Stimulated activated CD4-positive, alpha-beta T cell treated with anti-CD3 and anti-CD28 coated beads, Interleukin-4, amount 100 ng/mL, for 24 hours (primary cell): ENCODE results near the gene COL20A1.
A peak's percentile ranks its signal among the peaks of the same experiment; 100 is the strongest.

ENCODE experiments used
- DNase-seq: peaks from one replicate; pipeline ENCODE4 v3.0.0-alpha.2; 2020

The COL20A1 gene

DNA sequence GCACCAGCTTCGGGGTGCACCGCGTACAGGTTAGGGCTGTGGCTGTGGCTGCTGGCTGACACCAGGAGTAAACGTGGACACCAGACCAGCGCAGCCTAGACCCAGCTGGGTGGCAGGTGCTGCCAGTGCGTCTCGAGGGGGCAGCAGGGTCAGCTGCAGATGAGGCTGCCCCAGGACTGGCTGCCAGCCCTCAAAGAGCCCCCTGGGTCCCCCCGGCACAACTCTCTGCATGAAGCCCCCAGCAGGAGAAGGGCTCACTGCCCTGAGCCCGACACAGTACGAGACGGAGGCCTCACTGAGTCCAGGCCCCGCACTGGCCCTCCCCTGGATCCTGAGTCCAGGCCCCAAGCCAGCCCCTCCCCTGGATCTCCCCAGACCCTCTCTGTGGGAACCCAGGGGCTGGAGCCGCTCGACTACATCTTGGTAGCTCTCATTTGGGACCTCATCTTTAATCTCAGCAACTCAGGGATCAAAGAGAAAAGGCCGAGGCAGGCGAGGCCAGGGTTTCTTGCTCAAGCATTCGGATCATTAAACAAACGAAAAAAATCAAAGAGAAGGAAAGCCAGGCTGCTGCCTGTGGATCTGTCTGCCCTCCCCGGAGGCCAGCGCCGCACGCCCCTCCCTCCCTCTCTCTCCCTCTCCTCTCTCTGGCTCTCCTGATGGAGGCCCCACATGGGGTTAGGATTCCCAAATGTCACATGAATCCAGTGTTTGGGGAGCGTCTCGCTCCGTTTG, 31.8 kb upstream of the COL20A1 start:
- no peak for DNase-seq

DNA sequence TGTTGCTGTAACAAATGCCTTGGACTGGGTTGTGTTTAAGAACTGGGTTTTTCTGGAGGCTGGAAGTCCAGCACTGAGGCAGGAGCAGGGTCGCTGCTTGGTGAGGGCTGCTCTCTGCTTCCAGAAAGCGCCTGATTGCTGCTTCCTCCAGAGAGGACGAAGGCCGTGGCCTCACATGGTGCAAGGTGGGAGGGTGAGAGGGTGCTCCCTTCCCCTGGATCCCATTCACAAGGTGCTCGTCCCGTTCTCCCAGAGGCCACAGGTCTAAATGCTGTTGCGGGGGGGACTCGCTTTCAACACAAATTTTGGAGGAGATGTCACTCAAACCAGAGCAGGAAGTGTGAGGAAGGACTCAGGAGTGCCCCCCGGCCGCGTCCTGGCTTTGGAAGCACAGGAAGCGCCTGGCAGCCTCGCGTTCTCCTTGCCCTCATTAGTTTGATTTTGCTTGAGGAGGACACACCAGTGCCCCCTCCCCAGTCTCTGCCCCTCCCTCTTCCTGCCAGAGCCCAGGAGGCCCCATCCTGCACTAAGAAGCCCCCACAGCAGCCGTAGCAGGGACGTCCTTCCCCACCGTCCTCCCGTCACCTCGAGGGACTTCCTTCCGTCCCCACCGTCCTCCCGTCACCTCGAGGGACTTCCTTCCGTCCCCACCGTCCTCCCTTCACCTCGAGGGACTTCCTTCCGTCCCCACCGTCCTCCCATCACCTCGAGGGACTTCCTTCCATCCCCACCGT, 31.0 kb upstream of the COL20A1 start:
- no peak for DNase-seq

DNA sequence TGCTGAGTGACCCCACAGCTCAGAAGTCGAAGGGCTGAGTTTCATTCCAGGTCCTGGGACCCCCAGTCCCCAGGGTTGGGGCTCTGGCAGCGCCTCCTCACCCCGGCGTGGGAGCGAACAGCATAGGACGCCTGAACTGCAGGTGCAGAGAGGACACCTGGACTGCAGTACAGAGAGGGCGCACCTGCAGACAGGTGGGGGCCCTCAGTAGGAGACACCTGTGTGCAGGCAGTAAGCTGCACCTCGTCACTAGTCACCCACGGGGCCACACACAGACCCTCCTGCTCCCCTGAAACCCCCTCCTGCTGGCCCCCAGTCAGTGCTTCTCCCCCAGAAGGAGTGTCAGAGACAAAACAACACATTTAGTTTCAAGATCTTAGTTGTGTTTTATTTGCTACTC, 30.1 kb upstream of the COL20A1 start:
- no peak for DNase-seq

DNA sequence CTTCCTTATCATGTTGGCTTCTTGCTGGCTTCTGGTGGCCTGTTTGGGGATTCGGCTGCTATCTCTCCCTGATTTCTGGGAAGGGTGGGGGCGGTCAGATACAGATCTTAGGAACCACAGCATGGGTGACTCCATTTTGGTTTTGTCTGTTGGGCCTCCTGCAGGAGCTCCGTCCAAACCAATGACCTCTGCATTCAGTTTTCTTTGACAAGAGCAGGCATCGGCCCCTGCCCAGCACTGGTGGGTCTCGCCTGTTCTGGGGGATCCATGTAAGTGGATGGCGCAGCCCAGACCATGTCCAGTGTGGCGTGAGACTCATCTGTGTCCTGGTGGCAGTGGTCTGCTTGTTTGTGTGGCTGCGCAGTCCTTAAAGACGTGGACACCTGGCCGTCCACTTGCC, 29.0 kb upstream of the COL20A1 start:
- DNase-seq = no peak

DNA sequence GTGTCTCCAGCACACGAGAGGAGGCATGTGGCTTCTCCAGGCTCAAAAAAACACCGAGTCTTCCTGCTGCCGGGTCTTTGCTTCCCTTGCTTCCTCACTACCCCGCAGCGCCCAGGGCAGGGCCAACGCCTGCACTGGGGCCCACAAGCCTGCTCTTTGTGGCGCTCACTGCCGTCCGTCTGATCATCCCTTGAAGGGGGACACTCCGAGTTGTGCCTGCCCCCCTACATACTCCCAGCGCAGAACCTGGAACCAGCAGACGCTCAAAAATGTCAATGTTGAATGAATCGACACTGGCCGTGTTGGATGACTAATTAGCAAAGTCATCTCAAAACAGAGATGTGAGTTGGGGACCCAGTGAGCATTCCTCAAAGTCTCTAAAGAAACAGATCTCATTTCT, 28.5 kb upstream of the COL20A1 start:
- no peak for DNase-seq

DNA sequence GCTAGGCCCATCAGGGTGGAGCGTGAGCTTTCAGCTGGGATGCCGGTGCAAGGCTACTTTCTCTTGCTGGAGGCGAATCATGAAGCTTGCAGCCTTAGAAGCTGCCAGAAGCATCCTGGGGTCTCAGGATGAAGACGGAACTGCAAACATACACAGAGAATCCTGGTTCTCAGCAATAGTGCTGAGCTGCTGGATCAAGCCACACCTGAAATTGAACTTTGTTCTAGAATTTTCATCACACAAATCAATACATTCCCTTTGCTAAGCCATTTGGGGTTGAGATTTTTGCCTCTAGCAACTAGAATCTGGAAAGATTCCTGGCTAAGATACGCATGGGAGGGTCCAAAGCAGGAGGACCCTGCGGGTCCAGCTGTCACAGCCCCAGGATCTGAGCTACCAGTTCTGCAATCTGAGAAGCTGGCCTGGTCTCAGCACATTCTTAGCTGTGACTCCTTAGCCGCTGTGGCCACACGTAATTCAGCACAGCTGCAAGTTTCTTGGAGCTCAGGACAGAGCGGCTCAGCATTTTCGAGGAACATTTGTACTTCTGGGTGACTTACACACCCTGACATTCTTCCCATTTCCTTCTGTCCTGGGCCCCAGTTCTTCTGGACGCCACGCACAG, 27.0 kb upstream of the COL20A1 start:
- DNase-seq = no peak

DNA sequence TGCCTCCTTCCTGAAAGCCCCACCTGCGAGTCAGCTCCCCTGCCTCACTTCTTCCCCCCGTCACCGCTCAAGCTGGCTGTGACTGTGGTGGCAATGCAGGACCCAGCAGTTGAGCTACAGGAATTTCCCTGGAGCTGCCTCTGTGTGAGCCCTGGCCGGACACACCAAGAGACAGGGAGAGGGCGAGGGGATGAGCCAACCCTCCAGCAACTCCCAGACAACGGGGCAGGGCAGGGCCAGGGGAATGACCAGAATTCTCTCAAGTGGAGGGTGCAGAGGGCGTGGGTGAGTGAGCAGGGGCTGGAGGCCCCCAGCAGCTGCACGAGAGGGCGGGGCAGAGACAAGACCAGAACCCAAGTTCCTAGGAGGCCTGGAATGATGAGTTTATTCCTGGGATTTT, 25.3 kb upstream of the COL20A1 start:
- DNase-seq = no peak

DNA sequence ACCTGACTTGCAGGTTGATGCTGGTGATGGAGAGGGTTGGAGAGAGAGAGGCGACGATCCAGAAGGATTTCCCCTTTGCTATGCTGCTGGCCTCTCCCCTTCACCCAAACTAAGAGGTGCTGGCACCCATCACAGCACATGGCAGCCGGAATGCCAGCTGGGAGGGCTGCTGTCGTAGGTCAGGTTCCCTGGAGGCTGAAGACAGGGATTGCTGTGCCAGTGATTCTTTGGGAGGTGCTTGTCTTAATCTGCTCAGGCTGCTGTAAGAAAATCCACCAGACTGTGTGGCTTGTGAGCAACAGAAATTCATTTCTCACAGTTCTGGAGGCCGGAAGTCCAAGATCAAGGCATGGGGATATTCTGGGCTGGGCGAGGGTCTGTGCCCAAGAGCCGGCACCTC, 24.7 kb upstream of the COL20A1 start:
- DNase-seq = no peak

DNA sequence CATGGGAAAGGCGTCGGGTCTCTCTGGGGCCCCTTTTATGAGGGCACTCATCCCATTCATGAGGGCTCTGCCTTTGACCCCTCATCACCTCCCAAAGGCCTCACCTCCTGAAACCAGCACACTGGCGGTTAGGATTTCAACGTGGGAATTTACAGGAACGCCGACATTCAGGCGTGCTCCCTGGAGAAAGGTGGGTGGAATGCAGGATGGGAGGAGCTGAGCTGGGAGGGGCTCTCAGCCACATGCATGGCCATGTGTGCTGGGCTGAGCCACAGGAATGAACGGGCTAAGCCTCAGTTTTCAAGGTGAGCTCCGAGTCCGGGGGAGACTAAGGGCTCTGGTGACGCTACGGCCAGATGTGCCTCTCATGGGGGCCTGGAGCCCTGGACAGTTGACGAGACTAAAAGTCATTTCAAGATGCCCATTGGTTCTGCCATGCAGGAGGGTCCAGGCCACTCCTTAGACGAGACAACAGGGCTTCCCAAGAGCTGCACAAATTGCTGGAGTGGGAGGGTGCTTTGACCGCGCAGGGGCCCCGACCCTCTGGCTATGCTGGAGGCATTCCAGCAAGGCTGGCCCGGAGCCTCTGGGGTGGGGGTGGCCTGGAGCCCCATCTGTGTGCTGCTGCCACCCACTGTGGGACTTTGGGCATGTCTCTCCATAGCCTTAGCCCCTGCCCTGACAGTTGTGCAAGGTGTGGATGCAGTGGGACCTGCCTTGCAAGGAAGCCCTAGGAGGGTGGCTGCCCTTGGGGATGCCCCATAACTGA, 24.1 kb upstream of the COL20A1 start:
- no peak for DNase-seq

DNA sequence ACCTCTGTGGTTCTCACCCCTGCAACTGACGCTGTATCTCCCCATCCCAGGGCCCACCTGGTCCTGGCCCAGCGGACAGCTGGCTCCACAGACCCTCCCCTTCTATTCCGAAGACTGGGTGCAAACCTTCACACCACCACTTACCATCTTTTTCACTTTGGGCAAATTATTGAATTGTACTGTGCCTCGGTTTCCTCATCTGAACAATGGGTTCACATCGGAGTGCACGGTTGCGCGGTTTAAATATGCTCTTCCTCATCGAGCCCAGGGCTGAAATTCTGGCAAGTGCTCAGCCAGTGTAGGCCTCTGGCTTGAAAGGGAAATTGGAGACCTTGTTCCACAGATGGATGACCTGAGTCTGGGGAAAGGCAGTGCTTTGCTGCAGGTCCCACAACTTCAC, 23.3 kb upstream of the COL20A1 start:
- no peak for DNase-seq

DNA sequence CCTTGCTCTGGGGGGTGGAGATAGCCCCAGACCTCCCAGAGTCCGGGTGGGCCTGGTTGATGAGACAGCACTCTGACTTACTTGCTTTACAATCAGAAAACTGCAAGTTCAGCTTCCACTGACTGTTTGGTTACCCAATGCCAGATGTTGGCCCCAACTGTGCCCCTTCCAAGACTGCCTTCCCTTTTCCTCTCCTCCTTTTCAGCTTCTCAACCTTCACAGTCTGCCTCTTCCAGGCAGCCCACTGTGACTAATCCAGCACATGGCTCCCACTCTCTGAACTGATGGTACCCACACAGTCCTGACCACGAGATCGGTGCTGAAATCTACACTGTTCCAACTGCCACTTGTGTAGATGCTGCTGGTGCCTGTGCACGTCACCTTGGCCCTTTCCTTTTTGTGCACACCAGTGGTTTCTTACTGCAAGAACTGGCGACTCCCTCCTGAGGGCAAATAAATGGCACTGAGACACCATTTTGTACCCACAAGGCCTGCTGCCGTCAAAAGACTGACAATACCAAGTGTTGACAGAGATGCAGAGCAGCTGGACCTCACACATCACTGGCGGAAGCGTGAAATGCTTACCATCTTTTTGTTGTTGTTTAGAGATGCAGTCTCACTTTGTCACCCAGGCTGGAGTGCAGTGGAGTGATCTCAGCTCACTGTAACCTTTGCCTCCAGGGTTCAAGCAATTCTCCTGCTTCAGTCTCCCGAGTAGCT, 22.2 kb upstream of the COL20A1 start:
- DNase-seq = no peak

DNA sequence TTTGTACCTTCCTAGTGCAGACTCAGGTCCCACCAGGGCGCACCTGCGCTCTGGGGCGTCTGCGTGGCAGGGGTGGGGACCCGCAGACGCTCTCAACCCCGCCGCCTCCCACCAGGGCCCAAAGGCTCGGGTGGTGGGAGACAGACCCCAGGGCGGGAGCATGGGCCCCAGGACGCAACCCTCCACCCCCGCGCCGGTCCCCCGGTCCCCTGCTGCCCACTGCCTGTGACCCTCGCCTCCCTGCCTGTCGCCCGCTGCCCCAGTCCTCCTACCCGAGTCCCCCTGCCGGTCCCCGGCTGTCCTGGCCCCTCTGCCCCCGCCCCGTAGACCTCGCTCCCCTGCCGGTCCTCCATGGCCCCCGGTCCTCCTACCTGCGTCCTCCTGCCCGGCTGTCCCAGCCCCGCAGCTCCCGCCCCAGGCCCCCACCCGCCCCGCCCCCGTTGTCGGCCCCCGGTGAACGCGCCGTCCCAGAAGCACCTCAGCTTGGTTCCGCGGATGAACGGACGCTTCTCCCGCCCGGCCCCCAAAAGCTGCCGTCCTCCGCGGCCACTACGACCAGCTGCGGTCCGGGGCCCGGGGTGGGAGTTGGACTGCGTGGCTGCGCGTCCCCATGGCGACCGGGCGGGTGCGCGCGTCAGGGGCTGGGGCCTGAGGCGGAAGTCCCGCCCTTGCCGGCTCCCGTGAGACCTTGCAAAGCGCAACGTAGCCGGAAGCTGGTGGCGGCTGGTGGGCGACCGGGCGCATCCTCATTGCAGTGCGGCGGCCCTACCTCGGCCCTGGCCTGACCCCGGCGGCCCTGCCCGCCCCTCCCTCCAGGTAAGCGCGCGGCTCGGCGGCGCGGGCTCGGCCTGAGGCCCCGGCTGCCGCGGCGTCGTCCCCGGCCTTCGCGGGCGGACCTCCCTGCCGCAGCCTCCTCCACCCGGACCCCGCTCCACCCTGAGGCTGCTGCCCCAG, 20.6 kb upstream of the COL20A1 start, which contains the start of gene ARFGAP1:
Gene ARFGAP1, plus strand, starts transcription at position 709 of the 954 bp plus-strand sequence. CDS start 2,768 bp downstream, outside the sequence.
- DNase-seq = peak; percentile 92

DNA sequence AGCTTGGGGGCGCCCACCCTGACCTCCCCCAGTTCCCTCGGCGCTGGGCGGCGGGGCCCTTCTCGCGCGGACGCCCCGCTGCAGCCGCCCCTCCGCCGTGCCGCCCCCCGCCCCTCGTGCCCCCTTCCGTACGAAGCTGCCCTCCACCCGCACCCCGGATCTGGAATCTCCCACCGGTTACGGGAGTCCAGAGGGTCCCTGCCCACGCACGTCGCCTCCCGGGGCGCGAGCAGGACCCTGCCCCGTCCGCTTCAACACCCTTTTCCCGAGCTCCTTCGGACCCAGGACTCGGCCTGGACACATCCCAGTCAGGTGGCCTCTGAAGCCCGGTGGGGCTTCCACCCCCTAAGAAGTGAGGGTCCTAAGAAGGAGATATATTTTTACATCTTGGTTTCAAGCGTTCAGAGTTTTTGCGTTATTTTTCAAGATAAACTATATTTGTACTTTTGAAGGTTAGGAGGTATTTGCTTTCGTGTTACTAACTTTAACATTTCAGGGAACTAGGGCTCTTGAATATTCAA, 19.9 kb upstream of the COL20A1 start:
- DNase-seq = no peak

DNA sequence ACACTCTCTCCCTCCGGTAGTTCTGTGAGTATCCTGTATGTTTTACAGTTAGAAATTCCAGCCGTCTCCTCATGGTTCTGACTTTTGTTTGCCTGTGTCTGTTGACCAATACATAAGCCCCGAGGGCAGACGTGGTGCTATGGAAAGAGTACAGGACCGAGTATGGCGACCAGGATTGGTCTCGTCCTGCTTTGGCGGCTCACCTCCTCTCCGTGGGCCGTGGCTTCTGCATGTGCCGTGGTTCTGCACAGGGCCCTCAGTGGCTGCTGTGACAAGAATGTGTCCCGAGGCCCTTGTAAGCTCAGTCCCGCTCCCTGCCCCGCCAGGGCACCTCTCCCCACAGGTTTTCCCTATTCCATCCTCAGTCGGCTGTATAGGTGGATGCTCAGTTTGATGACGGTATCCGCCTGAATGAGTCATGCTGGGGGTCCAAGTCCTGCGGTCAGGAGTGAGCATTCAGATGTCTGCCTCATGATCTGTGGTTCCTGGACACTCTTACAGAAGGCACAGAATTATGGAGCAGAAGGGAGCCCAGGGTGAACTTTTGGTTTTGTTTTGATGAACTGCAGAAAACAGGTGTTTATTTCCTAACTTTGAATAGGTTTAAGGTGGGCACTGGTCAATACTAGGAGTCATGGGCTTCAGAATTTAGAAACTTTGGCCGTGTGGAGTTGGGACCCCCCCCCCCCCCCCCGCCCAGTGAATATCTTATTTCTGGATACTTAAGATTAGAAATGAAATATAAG, 19.2 kb upstream of the COL20A1 start:
- no peak for DNase-seq

DNA sequence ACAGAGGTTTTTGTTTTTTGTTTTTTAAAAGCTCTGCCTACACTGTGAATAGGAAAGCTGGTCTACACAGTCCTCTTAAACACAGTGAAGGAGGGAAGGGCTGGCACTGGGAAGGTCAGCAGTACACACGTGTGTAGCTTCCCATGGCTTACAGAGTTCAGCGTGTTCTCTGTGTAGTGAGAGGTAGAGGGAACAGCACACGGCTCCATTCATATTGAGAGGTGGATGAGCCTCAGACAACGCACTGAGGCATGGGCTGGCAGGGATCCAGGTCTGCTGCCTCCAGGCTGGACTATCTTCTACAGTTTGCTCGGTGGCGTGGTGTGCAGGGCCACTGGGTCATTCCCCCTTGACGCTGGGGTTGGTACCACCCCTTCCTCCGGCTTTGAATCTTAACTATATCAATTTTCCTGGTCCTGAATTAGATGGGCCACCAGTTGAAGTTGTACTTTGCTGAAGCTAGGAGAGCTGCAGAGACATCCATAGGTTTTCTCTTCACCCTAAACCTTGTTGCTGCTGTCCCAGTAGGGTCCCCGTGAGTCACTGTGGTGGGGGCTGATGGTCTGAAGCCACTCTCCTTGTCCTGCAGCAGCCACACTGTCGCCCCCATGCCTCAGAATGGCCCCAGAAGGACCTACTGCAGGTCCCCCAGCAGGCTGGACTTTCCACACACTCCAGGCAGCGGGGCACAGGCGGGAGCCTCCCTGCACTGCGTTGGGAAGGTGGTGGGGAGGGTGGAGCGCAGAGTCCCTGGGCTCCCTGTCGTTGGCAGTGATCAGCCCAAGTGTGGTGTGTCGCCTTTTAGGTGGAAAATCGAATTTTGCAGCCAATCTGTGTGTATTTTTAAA, 18.4 kb upstream of the COL20A1 start:
- DNase-seq = no peak

DNA sequence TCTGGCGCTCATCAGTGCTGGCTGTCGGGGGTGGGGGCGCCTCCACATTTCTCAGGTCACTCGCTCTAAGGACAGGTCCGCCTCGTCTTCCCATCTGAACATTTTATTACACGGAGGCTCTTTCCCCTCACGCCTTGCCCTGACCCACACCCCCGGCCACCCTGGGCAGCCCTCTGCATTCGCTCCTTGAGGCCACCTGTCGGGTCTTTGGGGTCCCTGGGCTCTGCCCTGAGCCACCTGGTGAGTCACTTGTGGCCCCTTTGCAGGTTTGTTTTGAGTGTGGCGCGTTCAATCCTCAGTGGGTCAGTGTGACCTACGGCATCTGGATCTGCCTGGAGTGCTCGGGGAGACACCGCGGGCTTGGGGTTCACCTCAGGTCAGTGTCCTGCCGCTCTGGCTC, 17.2 kb upstream of the COL20A1 start:
- no peak for DNase-seq

DNA sequence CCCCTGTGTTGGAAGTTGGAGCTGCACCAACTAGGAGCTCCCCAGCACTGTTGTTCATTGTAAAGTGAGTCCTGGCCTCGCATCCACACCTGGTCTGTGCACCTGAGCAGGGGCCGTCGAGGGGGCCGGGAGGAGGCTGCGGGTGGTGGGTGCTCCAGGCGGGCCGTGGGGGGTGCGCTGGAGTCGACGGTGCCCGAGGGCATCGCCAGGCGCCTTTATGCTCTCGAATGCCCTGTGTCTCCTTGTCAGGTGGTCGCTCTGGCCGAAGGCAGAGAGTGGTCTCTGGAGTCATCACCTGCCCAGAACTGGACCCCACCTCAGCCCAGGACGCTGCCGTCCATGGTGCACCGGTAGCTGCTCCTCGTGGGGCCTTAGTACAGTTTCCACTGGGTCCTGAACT, 16.0 kb upstream of the COL20A1 start:
- no peak for DNase-seq

DNA sequence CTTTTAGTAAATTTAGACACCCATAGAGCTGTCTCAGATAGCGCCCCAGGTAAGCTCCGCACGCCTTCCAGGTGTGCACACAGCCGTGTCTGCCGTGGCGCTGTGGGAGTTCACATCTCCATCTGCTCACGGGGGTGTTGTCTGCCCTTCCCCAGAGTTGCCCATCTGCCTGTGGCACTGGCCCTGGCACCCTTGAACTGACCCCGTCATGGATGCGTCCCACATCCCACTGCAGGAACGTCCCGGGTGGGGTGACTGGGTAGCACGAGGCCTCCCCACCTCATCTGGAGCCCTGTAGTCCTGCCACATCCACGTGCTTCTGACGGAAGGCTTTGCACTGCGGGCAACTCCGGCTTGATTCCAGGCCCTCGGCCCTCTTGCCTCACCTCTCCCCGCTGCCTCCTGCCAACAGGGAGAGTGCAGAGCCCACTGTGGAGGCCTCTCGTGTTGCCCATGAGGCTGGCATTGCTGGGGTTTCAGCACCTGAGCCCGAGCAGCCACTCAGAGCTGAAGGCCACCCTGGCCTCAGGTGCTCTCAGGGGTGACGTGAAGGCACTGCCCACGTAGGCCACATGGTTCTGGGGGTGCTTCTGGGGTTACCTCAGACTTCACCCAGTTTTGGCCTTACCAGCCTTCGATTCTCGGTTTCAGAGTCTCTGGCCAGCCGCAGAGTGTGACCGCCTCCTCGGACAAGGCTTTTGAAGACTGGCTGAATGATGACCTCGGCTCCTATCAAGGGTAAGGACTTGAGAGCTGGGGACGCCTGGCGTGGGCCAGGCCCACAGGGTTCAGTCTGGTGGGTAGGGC, 15.3 kb upstream of the COL20A1 start:
- no peak for DNase-seq

DNA sequence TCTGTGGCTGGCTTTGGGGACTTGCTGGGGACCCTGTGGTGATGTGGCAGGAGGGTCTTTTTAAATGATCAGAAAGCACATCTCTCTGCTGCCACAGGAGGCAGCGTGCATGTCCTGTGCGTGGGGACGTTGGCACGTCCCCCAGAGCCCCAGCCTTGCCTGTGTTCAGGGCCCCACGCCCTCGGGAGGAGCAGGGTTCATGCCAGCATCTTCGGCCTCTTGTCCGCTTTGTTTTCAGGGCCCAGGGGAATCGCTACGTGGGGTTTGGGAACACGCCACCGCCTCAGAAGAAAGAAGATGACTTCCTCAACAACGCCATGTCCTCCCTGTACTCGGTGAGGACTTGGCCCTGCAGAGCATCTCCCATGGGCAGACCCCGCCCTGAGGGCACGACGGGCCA, 14.3 kb upstream of the COL20A1 start:
- DNase-seq = no peak
